SK-N-SH (cell line): ENCODE data around the gene SLC35A5. TPM values are rescaled to one million over a fixed set of nuclear protein-coding genes. Genes with fewer than 3 reads are reported as not detected.

Source experiments
- CTCF ChIA-PET: fragments of 300-600, 350-600 bp; formaldehyde crosslinking; extraction: SDS; loops from one replicate; lab custom pipeline; 2021; lab: Yijun Ruan, JAX
- POLR2A ChIA-PET: fragments of 350-600 bp; sonication (Branson Sonifier 250); formaldehyde crosslinking; extraction: SDS; loops from one replicate; lab custom pipeline; 2020; ENCODE audit warnings: antibody characterized with exemption, inconsistent platforms; lab: Yijun Ruan, JAX
- DNase-seq: peaks from one replicate; pipeline ENCODE4 v3.0.0; 2012
- H2AFZ ChIP-seq: fragments of 200-600 bp; sonication (generic); 2 replicates; pipeline ENCODE4 v1.8.1; 2016; ENCODE audit warnings: antibody characterized with exemption, mild to moderate bottlenecking, low read depth
- H3F3A ChIP-seq: fragments of 200-600 bp; sonication (generic); replicated peaks from 2 replicates; pipeline ENCODE3; 2016; ENCODE audit warnings: antibody characterized with exemption, mild to moderate bottlenecking; ENCODE audit not compliant: insufficient read depth
- H3K27ac ChIP-seq, 2 experiments: fragments of 200-500 bp in 1 of 2; fragments of 200-600 bp in 1 of 2; sonication (Bioruptor generic) in 1 of 2; sonication (generic), shearing (Covaris generic) in 1 of 2; 2 replicates each; pipeline versions ENCODE4 v1.5.1 to v1.6.1; 2014 to 2016; ENCODE audit warnings: low read depth in 2 of 2, inconsistent platforms in 1 of 2, low read length in 1 of 2, mild to moderate bottlenecking in 1 of 2, mixed read lengths in 1 of 2
- H3K27me3 ChIP-seq: fragments of 200-600 bp; sonication (generic), shearing (Covaris generic); 2 replicates; pipeline ENCODE4 v1.6.1; 2016; ENCODE audit warnings: mixed run types; ENCODE audit not compliant: insufficient read depth
- H3K36me3 ChIP-seq, 2 experiments: fragments of 200-500 bp in 1 of 2; fragments of 200-600 bp in 1 of 2; sonication (Bioruptor generic) in 1 of 2; sonication (generic) in 1 of 2; replicated peaks in 1 of 2; 2 replicates each; pipeline versions ENCODE3 to v1.5.1; 2014 to 2016; ENCODE audit warnings: low read length in 1 of 2, mild to moderate bottlenecking in 1 of 2; ENCODE audit not compliant: insufficient read depth in 2 of 2, control insufficient read depth in 1 of 2
- H3K4me1 ChIP-seq, 2 experiments: fragments of 200-500 bp in 1 of 2; fragments of 200-600 bp in 1 of 2; sonication (Bioruptor generic) in 1 of 2; sonication (generic), shearing (Covaris generic) in 1 of 2; 2 replicates each; pipeline versions ENCODE4 v1.5.1 to v1.6.1; 2014 to 2016; ENCODE audit warnings: low read depth in 1 of 2, low read length in 1 of 2, mixed run types in 1 of 2; ENCODE audit not compliant: insufficient read depth in 2 of 2, control insufficient read depth in 1 of 2
- H3K4me2 ChIP-seq: fragments of 200-600 bp; sonication (generic), shearing (Covaris generic); 2 replicates; pipeline ENCODE4 v1.6.1; 2017; ENCODE audit warnings: mixed run types
- H3K4me3 ChIP-seq, 2 experiments: fragments of 200-500 bp in 1 of 2; fragments of 200-600 bp in 1 of 2; sonication (Bioruptor generic) in 1 of 2; sonication (generic), shearing (Covaris generic) in 1 of 2; 2 replicates each; pipeline versions ENCODE4 v1.5.1 to v1.8.1; 2014 to 2016; ENCODE audit warnings: low read depth in 2 of 2, inconsistent platforms in 1 of 2, low read length in 1 of 2, mild to moderate bottlenecking in 1 of 2, mixed read lengths in 1 of 2, moderate library complexity in 1 of 2
- H3K79me2 ChIP-seq: fragments of 200-600 bp; sonication (generic); 2 replicates; pipeline ENCODE4 v1.8.1; 2017; ENCODE audit warnings: mild to moderate bottlenecking; ENCODE audit not compliant: insufficient read depth
- H3K9ac ChIP-seq: fragments of 200-600 bp; sonication (generic); 2 replicates; pipeline ENCODE4 v1.6.1; 2017; ENCODE audit warnings: mixed run types
- H3K9me2 ChIP-seq: fragments of 200-600 bp; sonication (generic); 2 replicates; pipeline ENCODE4 v1.6.1; 2017; ENCODE audit warnings: mixed run types
- H3K9me3 ChIP-seq: fragments of 200-600 bp; sonication (generic); 2 replicates; pipeline ENCODE4 v1.6.1; 2017; ENCODE audit warnings: mixed run types, mild to moderate bottlenecking, moderate library complexity
- H4K20me1 ChIP-seq: fragments of 200-600 bp; sonication (generic); 2 replicates; pipeline ENCODE4 v1.6.1; 2017; ENCODE audit warnings: mild to moderate bottlenecking, mixed run types; ENCODE audit not compliant: insufficient read depth
- CTCF ChIP-seq: fragments of 200-600 bp; sonication (generic); IDR thresholded peaks from 2 replicates; pipeline ENCODE4 v1.6.1; 2017; ENCODE audit warnings: antibody characterized with exemption, mild to moderate bottlenecking, moderate library complexity
- GABPA ChIP-seq: IDR thresholded peaks from 2 replicates; pipeline ENCODE4 v1.4.0; 2012; ENCODE audit warnings: low read depth, mild to moderate bottlenecking
- IRF3 ChIP-seq: fragments of 150-350 bp; IDR thresholded peaks from 2 replicates; pipeline ENCODE4 v1.6.1; 2016; ENCODE audit warnings: mild to moderate bottlenecking, low read depth, low read length
- JUND ChIP-seq: IDR thresholded peaks from 2 replicates; pipeline ENCODE4 v1.4.0; 2012
- POLR2AphosphoS5 ChIP-seq: IDR thresholded peaks from 2 replicates; pipeline ENCODE4 v1.6.1; 2012; ENCODE audit warnings: low read depth, low read length
- SMC3 ChIP-seq: IDR thresholded peaks from 2 replicates; pipeline ENCODE4 v1.6.1; 2012; ENCODE audit warnings: low read depth, low read length, improper control_type of control experiment
- TEAD4 ChIP-seq: IDR thresholded peaks from 2 replicates; pipeline ENCODE4 v1.4.0; 2012; ENCODE audit warnings: mild to moderate bottlenecking, borderline replicate concordance; ENCODE audit not compliant: insufficient read depth
- USF1 ChIP-seq: IDR thresholded peaks from 2 replicates; pipeline ENCODE4 v1.4.0; 2012; ENCODE audit warnings: low read depth, borderline replicate concordance
- YY1 ChIP-seq: IDR thresholded peaks from 2 replicates; pipeline ENCODE4 v1.4.0; 2012; ENCODE audit warnings: low read depth, mild to moderate bottlenecking
- WGBS: methylation state at CpG from one replicate; pipeline ENCODE4 v1.1.6; 2017; ENCODE audit warnings: low lambda C conversion rate; 5-methylcytosine and 5-hydroxymethylcytosine counted together
- polyA plus RNA-seq, 3 experiments: library from polyadenylated mRNA; depleted of rRNA; stranded (reverse); fragments of >200 nt; gene quantifications; 2 replicates each; pipeline ENCODE4 v1.2.3, GENCODE V29; 2012

SLC35A5 gene
- polyA plus RNA-seq, 1 of the 3 experiments (the other 2 are of a cell fraction) = 16.0 TPM

GRCh38 chr3:112607863-112608262 is 46.0 kb downstream of the SLC35A5 start:
- Histone ChIP-seq H3K9me2 (no peaks in the 10 kb centered on the region), H3K4me2 (no peak overlapping the region)
- TF ChIP-seq CTCF (no peak), SMC3 (no peak), USF1 (no peak), POLR2AphosphoS5 (no peak), YY1 (no peak)
- TF ChIP-seq, all 33 proteins: peak for 0
- H3K27ac ChIP-seq = peak overlapping the region in 1 of 2 experiments; percentile 96; a peak in 2 of 4 replicates
- no peak for DNase-seq
- H3K27me3 ChIP-seq = no peaks in the 10 kb centered on the region
- no peak overlapping the region for H3K9ac ChIP-seq
- no peaks in the 10 kb centered on the region for H3K9me3 ChIP-seq
- peaks cover 49% of the 10 kb centered on the region for H3F3A ChIP-seq
- no peak overlapping the region for H2AFZ ChIP-seq
- ChIA-PET CTCF (interaction anchor here (0.9 to 1.3 kb wide), 3 partner anchors 12 to 372 kb away, joined by 3 to 4 read pairs (median 3); no protein-coding TSS in a partner anchor), POLR2A (no interaction called here)
- H3K36me3 ChIP-seq = peaks cover 53 to 67% of the 10 kb centered on the region in 2 experiments
- no peaks in the 10 kb centered on the region for H3K79me2 ChIP-seq
- peaks cover 4 to 5% of the 10 kb centered on the region in 2 experiments; a peak in 3 of 4 replicates for H3K4me1 ChIP-seq
- H3K4me3 ChIP-seq = no peak overlapping the region
- H4K20me1 ChIP-seq = no peaks in the 10 kb centered on the region

GRCh38 chr3:112610121-112610520 is 48.3 kb downstream of the SLC35A5 start:
- no peaks in the 10 kb centered on the region for H3K79me2 ChIP-seq
- H3K9ac ChIP-seq = no peak overlapping the region
- H3K4me1 ChIP-seq = peaks cover 0 to 4% of the 10 kb centered on the region in 2 experiments; a peak in 2 of 4 replicates
- H3K36me3 ChIP-seq = peaks cover 68 to 82% of the 10 kb centered on the region in 2 experiments
- H3K4me3 ChIP-seq = no peak overlapping the region
- peaks cover 34% of the 10 kb centered on the region for H3F3A ChIP-seq
- 94% methylated on average over 3 of the region's 3 CpGs for WGBS
- no peaks in the 10 kb centered on the region for H3K9me2 ChIP-seq
- no peaks in the 10 kb centered on the region for H3K27me3 ChIP-seq
- H3K27ac ChIP-seq = no peak overlapping the region; a peak in 1 of 4 replicates
- H2AFZ ChIP-seq = no peak overlapping the region
- ChIA-PET CTCF (no interaction called here), POLR2A (no interaction called here)
- TF ChIP-seq IRF3 (no peak), TEAD4 (no peak), JUND (no peak), GABPA (no peak)
- no peaks in the 10 kb centered on the region for H4K20me1 ChIP-seq
- no peaks in the 10 kb centered on the region for H3K9me3 ChIP-seq
- DNase-seq = no peak
- no peak overlapping the region for H3K4me2 ChIP-seq
